NK-92 treated with Interleukin-12 subunit alpha and Interleukin-12 subunit beta, amount 100 ng/mL, for 24 hours (cell line): ENCODE results near the gene CAPN13.

Experiments used
- DNase-seq: peaks from one replicate; lab custom pipeline; 2025; lab: John Stamatoyannopoulos, UW

Gene CAPN13

DNA sequence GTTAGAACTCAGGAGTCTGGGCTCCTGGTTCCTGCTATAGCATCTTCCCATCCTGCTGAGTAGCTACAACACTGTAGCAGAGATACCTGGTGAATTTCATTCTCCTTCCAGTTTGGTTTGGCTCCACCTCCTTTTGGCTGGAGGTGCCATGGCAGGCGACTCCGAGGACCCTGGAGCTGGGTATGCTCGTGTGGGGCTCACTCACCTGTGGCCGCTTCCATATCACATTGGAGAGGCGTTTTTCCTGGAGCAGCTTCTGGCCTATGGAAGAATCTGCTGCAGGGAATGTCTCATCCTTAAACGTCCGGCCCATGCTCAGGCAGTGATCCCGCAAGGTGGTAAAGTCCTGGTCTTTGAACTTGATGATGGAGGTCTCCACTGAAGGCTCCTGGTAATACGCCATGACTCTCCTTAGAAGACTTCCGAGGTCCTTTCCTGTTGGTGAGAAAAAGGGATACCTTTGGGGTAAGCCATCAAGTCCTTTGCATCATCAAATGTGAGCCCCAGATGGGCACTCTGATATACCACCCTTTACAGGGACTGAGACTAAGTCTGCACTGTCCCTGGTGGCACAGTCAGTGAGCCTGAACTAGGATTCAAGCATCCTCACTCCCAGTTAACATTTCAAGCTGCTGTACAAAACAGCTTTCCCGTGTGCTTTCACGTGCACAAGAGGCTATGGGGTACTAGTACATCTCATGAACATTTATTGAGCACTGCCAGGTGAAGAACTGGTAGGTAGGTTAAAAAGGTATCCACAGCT lies 20.1 kb downstream of the CAPN13 start:
- no peak for DNase-seq

DNA sequence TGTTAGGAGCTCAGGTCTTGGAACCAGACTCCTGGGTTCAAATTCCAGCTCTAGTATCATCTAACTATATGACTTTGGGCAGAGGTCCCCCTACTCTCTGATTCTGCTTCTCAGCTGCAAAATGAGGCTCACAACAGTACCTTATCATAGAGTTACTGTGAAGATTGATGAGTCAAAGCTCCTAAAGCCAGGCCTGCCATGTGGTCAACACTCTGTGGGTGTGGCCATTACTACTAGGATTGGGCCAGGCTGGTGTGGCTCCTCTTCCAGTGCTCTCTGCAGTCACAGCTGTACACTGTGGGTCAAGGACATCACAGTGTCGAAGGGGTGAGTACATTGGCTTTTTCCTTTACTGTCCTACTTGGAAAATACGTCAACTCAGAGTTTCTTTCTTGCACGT lies 22.6 kb downstream of the CAPN13 start:
- DNase-seq: no peak

DNA sequence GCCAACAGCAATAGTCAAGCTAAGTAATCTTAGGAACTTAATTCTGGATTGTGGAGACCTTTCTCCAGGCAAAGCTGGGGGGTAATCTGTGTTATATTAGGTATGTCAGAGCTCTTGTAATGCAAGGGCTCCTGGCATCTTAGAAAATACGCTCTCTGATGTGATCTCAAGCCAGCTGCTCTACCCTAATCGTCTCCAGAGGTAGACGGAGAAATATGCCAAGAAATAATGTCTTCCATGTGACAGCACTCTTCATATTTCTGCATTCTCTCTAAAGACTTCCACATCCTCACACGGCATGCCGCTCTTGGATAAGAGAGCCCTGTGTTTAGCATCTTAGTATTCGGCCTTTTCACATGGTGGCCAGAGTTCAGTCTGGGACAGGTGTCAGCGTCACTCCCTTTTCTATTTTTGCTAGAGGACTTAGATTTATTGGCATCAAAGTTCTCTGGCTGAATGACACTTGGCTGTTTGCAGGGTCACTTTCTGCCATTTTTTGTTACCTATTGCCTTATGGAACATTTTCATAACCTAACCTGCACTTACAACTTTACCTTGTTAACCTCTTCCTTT lies 25.2 kb downstream of the CAPN13 start:
- DNase-seq: no peak

DNA sequence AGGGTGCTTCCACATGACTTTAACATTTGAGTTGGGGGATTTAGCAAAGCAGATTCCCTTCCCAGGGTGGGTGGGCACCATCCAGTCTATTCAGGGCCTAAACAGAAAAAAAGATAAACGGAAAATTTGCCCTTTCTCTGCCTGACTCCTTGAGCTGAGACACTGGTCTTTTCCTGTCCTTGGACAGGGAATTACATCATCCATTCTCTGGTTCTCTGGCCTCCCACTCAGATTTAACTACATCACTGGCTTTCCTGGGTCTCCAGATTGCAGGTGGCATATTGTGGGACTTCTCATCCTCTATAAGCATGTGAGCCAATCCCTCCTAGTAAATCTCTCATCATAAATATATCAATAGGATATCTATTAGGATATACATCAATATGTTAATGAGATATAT lies 25.8 kb downstream of the CAPN13 start:
- DNase-seq: no peak

DNA sequence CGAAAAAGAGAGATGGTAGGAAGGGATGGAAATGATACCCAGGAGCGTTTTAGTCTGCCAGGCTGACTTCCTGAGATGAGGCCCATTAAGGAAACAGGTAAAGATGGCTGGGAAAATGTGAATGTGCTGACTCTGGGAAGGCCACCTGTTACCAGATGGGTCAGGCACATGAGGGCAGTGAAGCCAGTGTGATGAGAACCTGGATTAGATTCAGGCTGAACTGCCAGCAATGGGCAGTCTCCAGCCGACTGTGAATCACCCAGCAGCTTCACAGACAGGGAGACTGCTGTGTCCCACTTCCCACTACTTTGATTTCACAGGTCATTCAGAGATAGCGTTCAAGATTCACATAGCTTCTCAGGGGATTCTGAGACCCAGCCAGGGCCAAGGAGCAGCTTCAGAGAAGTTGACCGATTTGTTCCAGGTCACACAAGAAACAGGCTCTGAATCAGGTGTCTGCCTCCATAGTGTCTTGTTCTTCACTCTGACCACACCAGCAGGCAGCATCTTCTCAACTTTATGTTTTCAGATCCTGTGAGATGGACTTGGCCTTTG lies 26.4 kb downstream of the CAPN13 start:
- DNase-seq: no peak

DNA sequence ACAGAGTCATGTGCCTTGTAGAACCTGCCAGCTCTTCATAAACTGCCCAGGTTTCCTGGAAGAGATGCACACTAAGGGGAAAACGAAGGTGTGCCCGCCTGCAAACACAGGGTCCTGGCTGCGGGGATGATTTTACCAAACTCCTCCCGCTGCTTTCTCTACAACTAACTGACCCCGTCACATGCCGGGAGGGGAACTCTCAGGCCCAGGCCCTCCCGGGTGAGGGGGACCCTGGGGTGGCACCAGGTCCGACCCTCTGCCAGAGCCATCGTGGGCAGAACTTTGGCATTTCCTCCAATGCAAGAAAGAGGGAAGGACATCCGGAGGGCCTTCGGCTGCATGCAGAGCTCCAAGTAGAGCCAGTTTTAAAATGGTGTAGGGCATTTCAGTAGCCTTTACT lies 28.6 kb downstream of the CAPN13 start:
- no peak for DNase-seq

DNA sequence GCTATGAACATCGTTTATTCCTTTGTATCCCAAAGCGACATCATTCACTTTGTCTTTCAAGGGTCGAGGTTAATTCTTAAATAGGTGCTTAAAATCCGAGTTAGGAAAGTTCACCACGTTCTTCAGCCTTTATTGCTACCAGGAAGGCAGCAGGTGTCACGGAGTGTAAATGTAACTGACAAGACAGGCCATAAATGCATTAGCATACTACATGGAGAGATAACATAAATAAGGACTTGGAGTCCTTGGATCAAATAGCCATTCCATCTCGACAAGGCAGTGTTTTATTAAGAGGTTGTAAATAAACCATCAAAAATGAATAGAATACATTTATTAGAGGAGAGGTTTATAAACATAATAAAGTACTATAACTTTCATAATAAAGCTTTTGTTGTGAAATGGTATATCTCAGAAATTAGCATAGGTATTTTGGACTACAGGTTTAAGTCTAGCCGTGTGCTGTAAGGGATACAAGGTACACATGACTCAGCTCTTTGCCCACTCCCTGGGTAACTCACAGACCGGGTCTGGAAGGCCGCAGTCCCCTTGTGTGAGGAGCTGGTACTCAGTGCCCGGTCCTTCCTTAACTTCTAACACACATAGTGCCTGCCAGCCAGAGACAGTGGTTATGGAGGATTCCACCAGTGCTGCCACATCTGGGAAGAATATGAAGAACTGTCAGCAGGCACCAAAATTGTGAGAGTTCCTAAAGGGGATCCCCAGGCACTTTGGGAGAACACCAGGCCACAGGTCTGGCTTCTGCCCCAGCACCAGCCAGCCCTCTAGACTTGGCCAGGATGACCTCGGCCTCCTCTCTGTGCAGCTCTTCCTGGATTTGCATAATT lies 29.4 kb downstream of the CAPN13 start:
- DNase-seq: no peak

DNA sequence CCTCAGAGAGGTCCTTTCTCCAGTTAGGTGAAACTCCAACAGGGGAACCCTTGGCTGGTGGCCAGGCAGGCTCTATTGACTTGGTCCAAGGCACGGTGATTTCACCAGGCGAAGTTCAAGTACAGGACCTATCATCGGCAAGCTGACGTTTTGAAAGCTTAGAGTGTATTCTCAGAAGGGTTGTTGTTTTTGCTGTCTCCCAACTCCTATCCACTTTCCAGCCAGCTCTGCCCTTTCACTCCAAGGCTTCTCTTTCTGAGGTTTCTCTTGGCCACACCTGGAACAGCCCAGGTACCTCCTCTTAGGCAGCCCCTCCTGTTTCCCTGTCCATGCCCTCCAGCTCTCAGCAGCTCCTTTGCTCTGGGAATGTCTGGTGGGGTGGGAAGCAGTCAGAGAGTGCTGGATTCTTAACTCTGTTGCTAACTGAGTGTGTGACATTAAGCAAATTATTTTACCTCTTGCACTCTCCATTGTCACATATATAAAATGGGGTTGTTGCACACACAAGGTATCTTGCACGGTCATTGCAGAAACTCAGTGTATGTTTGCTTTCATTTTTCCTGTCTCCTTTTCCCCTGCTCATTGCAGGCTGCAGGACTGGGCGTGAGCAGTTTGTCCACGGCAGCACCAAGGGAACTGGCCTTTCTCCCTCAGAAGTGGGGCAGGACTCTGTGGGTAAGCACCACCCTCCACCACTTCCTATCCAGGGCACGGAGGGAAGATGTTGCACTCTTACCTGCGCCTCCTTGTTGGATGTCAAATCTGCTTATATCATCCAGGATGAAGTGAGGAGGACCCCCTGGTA lies 30.2 kb downstream of the CAPN13 start:
- no peak for DNase-seq

DNA sequence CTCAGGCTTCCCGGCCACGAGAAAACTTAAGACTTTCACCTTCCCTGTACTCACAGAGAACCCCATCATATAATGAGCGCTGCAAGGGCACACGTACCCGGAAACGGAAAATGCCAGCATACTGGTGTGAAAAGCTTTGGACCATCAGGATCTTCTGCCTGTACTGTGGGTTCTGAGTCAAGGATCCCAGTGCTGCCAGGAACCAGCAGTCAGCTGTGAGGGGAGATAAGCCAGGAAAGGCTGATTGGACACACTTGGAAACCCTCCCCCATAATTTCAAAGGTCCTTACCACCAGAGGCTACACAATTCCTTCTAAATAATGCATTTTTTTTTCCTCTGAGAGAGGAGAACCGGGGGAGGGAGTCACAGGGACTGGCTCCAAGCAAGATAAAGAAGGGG lies 31.4 kb downstream of the CAPN13 start:
- DNase-seq: no peak

DNA sequence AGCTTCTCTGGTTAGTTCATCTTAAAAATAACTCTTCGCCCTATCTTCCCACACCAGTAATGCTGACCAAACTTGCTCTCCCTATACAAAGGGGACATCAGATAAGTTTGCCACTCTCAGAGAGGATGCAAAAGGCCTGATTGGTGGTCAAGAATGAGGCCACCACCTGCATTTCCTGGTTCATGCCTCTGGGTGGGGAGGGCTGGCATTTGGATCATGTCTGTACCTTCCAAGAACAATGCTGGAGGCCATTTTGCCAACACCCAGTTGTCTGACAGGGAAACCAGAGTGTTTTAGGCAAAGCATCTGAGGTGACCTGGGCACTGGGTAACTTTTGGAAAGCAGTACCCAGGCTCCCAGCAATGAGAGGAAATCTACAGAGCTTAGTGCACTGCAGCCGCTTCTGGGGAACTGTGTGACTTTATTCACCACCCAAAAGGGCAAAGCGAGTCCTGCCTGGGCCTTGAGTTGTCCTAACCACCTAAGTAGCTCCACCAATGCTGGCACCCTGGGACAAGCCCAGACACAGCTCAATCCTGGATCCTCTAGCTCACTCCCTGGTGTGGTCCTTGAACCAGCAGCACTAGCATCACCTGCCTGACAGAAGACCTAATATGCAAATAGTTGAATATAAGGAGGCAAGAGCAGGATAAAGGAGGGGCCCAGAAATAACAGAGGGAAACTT lies 35.1 kb downstream of the CAPN13 start:
- DNase-seq: no peak

DNA sequence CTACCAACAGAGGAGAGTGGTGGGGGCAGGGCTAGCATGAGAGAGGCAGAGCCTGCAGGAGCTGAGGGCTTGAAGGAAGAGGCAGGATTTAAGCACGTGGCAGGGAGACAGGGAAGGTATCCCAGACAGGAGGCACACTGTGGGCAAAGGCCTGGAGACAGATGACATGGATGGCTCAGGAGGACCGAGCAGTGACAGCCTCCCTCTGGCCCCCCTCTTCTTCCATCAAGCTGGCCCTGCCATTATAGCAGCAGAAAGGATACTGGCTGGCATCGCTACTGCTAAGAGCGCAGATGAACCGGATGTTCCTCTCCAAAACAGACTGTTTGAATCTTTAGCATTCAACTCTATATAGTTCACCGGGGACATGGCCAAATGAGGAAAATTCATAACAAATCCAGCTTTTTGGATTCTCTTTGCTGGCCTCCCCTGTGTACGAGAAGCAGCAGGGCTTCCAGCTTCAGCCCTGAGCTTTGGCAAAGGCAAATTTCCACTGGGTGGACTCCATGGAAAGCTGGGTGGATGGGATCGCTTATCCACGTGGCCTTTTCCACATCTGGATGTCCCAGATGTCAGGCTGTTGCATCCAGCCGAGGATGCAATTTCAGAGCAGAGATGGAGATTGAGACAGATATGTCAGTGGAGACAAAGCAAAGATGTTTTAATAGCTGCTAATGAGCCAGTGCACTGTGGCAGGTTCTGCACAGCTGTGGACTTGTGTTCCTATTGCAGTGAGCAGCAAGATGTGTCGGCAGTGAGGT lies 36.2 kb downstream of the CAPN13 start:
- no peak for DNase-seq

DNA sequence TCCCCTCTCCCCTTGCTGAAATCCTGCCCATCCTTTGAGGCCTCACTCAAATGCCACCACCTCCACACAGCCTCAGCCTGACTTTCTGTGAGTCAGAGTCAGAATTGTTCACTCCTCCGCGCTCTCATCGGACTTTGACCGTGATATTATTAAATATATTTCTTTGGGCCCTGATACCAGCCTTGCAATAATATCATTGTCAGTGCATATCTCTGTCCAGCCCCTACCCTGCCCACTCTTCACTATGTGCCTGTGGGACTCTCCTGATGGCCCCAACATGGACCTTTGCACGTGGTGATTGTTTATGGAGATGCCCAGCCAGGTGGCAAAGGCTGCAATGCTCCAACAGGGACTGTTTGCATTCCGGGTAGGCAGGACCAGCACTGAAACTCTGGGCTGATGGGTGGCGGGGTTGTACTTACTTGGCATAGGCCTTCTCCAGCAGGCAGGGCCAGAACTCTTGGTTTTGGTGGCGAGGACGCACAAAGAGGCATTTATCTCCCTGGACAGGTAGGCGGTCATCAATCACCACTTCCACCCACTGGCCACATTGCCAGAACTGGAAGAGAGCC lies 37.3 kb downstream of the CAPN13 start:
- no peak for DNase-seq

DNA sequence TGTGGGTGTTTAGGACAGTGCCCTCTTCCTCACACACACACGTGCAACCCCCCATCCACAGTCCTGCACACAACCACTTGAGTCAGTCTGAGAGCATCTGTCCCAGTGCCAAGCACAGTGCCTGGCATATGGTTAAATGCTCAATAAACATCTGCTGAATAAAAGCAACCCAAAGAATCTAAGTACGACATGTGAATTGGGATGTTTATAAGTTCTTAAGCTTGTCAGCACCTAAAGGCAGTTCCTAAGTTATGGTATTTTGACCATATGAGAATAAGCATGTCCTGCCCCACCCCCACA lies 37.8 kb downstream of the CAPN13 start:
- no peak for DNase-seq

DNA sequence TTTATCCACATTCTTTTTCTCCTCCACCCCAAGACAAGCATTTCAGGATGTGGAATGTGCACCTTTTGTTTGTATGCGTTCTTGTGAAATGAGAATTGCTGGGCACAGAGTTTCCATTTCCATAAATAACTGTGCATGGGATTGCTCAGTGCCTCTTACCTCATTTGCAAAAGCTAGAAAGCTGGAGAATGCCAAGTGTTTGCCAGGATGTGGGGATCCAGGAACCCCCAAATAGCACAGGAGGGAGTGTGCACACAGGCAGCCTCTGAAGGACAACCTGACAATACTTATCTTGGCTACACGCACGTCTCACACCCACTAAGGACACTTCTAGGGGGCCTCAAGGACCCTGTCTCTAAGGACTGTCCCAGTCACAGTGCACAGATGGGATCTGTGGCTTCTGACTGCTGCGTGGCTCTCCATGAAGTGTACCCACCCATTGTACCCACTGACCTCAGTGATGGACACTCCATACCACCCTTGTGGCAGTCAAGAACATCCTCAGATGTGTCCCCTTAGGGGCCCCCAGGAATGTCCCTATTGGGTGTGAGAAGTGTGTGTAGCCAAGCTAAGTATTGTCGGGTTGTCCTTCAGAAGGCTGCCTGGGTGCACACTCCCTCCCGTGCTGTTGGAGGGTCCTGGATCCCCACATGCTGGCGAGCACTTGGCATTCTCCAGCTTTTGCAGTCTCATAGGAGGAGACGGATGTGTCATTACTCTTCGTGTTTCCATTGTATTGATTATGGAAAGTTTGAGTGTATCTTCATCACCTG lies 38.4 kb downstream of the CAPN13 start:
- no peak for DNase-seq

DNA sequence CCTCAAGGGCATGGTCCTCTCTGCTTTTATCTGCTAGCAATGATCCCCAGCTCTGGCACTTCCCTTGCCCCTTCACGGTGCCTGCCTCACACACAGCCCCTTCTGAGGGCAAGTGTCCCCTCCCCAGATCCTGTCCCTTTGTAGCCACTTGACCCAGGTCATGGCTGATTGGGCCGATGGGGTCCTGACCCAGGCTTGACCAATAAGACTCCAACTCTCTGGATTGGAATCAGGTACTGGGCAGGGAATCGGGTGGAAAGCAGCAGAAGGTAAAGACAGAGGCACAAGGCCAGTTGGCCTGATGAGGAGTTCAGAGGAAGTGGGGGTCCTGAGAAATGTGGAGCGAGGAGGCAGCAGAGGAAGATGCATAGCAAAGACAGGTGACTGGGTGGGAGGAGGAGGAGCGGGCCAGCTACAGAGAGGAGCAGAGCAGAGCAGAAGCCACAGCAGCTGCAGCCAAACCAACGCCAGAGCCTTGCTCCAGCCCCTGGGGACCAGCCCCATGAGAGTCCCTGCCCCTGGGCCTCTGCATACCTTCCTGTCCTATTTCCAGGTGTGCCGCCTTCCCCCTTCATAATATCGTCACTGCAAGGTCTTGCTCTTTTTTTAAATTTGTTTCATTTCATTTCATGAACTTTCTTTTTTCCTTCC lies 39.1 kb downstream of the CAPN13 start:
- DNase-seq: no peak

DNA sequence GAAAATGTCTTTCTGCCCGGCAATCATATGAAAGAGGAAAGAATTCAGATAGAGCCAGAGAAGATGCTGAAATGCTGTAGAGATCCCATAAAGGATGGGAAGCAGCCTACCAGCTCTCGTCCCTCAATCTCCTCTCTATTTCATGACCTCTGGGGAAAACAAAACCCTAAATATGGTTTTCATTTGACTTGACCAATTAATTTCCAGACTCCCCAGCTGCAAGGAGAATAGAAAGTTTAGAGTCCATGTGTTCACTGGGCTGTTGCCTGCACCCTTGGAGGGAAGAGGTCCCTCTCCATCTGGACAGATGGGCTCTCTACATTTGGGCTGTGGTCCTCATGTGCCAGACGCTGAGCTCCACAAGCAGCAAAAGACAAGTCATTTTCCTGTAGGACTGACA lies 40.6 kb downstream of the CAPN13 start:
- DNase-seq: no peak

DNA sequence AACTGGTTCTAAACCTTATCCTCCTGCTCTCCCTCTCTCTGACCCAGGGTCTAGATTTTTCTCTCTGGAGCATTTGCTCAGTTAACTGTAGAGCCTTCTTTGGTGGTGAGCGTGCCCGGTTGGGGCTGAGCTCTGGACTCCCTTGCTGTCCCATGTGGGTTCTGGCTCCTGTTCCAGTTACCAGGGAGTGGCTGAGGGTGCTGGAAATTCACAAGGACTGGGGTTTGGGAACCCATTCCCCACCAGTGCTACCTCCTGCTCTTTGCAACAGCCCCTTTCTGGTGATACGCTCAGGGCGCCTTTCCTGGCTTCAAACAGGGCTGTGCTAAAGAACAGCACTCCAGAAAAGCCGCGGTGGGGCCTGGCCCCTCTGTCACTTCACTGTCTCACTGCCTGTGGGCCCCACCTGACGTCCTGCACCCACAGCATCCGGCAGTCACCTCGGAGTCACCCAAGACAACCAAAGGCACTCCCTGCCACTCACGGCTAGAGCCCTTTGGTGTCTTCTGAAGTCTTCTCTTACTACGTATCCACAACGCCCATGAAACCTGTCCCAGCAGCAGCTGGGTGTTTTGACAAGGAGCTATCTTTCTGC lies 41.3 kb downstream of the CAPN13 start:
- no peak for DNase-seq

DNA sequence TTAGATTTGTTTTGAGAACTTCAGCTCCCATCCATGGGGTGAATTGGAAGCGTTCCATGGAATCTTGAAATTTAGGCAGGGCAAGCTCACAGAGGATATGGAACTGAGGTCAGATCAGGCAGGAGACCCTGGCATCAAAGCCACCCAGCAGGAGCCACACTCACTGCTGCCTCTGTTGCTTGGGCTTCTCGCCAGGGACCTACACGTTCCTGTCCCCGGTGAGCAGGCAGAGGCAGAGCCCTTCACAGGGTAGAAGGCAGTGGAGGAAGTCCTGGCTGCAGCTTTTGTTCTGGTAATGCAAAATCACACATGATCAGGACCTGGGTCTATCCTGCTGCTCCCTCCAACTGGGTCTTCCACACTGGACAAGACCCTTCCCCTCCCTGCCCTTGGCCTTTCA lies 42.1 kb downstream of the CAPN13 start:
- no peak for DNase-seq
